Mucosa of rectum (tissue), 2 donors: Measurements from ENCODE around the gene RIN3.

ENCODE experiments used
- H3K27ac ChIP-seq, 2 donors: one replicate each; pipeline ENCODE4 v1.7.0; 2013; ENCODE audit warnings: inconsistent platforms in 2 of 2, low read depth in 2 of 2, low read length in 2 of 2
- H3K27me3 ChIP-seq, 2 donors: one replicate each; pipeline ENCODE4 v1.7.0; 2013; ENCODE audit warnings: low read length in 2 of 2; ENCODE audit not compliant: control insufficient read depth in 2 of 2, insufficient read depth in 2 of 2
- H3K36me3 ChIP-seq, 2 donors: one replicate each; pipeline ENCODE4 v1.7.0; 2013; ENCODE audit warnings: low read length in 2 of 2; ENCODE audit not compliant: control insufficient read depth in 2 of 2, insufficient read depth in 2 of 2
- H3K4me1 ChIP-seq, 2 donors: one replicate each; pipeline ENCODE4 v1.7.0; 2013; ENCODE audit warnings: low read length in 2 of 2, mild to moderate bottlenecking in 1 of 2; ENCODE audit not compliant: control insufficient read depth in 2 of 2, insufficient read depth in 2 of 2
- H3K4me3 ChIP-seq, 2 donors: one replicate each; pipeline ENCODE4 v1.7.0; 2013; ENCODE audit warnings: low read length in 2 of 2
- H3K9ac ChIP-seq, 2 donors: one replicate each; pipeline ENCODE4 v1.7.0; 2013; ENCODE audit warnings: low read length in 2 of 2, low read depth in 1 of 2, mild to moderate bottlenecking in 1 of 2
- H3K9me3 ChIP-seq, 2 donors: one replicate each; pipeline ENCODE4 v1.7.0; 2013; ENCODE audit warnings: low read length in 2 of 2; ENCODE audit not compliant: control insufficient read depth in 2 of 2
- donor health status: healthy.
- donor health status: Normal muscosa, but diverticular disease.

RIN3 gene

DNA sequence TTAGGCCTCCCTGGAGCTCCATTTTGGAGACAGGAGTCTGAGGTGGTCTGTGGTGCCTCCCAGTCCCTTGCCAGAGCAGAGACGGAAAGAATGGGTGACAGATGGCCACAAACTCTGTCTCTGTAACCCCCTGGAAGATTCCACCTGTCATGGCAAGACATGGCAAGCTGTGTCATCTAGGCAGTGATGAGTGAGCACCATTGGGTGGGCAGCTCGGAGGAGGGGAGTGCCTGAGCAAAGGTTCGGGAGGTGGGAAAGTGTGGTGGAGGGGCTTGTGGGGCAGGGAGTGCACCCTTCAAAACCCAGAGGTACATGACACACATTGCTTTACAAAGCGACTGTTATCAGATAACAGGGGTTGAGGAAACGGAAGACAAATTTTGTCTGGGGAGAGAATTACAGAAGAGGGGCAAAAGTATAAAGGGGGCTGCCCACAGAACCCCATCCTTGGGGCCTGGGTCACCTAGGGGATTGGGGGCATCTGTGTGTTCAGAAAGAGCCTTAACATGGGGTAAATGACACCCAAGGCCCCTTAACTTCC lies 3.5 kb downstream of the RIN3 start:
- H3K27me3 ChIP-seq, result no peaks in the 10 kb centered on the region
- no peaks in the 10 kb centered on the region for H3K36me3 ChIP-seq
- no peak overlapping the region for H3K9ac ChIP-seq
- H3K4me3 ChIP-seq, result no peak overlapping the region
- no peak overlapping the region for H3K27ac ChIP-seq
- no peaks in the 10 kb centered on the region for H3K9me3 ChIP-seq
- H3K4me1 ChIP-seq, result peaks cover 11 to 14% of the 10 kb centered on the region in 2 donors

GRCh38 chr14:92517761-92518160 lies 4.2 kb downstream of the RIN3 start:
- peaks cover 11 to 14% of the 10 kb centered on the region in 2 donors for H3K4me1 ChIP-seq
- peak overlapping the region in 1 of 2 donors; percentile 1 for H3K27ac ChIP-seq

GRCh38 chr14:92519246-92520101 lies 5.9 kb downstream of the RIN3 start:
- Histone ChIP-seq H3K27ac (peak overlapping the region in 1 of 2 donors; percentile 53), H3K9me3 (no peaks in the 10 kb centered on the region), H3K4me3 (no peak overlapping the region), H3K4me1 (peaks cover 3 to 10% of the 10 kb centered on the region in 2 donors), H3K9ac (no peak overlapping the region), H3K27me3 (no peaks in the 10 kb centered on the region), H3K36me3 (no peaks in the 10 kb centered on the region)

More at GRCh38 chr14:92517761-92518160, 4.2 kb downstream of the RIN3 start:
- Histone ChIP-seq H3K9ac (no peak overlapping the region), H3K4me3 (no peak overlapping the region), H3K36me3 (no peaks in the 10 kb centered on the region), H3K9me3 (no peaks in the 10 kb centered on the region), H3K27me3 (no peaks in the 10 kb centered on the region)

DNA sequence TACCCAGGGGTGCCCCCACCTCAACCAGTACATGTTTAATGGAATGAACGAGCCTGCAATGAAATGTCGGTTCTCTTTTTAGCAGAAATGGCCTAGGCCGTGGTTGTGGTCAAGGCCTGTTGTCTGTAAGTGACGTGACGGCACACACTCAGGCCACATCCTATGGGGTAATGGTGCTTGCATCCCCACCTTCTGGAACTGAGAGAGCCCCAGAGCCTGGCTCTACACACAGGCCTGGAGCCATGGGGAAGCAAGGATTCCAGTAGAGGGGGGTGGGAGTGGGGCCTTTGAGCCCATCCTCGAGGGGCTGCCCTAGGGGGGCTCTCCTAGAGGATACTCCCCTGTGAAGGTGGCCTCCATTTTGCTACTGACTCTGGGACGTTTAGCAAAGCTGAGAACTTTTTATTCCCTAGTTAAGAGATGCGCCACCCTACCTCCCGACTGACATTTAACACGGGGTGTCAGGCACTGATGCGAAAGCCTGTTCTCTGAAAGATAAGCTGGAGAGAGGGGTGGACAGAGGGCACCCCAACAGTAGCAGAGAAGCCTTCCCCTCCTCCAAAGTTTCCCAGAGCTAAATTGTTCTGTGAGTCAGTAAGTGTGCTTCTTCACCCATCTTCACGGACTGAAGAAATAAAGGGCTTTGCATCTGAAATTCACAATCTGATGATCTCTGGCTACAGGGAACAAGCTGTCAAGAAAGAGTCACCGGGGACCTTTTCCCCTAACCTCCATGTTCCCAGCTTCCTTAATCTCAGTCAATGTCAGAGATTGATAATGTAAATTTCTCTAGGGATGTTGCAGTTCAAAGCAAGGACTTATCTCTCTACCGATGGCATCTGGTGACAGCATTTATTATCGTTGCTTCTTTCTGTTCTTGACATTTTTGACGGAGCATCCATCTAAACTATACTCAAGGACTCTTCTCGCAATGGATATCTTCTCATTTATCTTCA lies 6.8 kb downstream of the RIN3 start:
- Histone ChIP-seq H3K36me3 (no peaks in the 10 kb centered on the region), H3K9me3 (no peaks in the 10 kb centered on the region), H3K9ac (no peak overlapping the region), H3K27me3 (no peaks in the 10 kb centered on the region), H3K4me3 (no peak overlapping the region), H3K4me1 (peaks cover 0 to 9% of the 10 kb centered on the region in 2 donors), H3K27ac (no peak overlapping the region)

DNA sequence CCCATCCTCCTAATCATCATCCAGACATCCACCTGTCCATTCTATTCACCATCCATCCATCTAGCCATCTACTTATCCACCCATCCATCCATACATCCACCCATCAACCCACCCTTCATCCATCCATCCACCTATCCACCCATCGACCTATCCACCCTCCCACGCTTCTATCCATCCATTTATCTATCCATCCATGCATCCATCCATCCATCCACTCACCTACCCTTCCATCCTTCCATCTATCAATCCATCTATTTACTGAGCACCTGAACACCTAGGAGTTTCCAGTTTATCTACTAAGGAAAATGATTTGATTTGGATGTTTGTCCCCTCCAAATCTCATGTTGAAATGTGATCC lies 7.5 kb downstream of the RIN3 start:
- H3K4me1 ChIP-seq, result peaks cover 0 to 10% of the 10 kb centered on the region in 2 donors
- H3K9me3 ChIP-seq, result no peaks in the 10 kb centered on the region
- no peaks in the 10 kb centered on the region for H3K36me3 ChIP-seq
- no peak overlapping the region for H3K9ac ChIP-seq
- H3K27ac ChIP-seq, result no peak overlapping the region
- no peaks in the 10 kb centered on the region for H3K27me3 ChIP-seq
- no peak overlapping the region for H3K4me3 ChIP-seq

- Histone ChIP-seq H3K9ac (no peak overlapping the region), H3K27me3 (no peaks in the 10 kb centered on the region), H3K9me3 (no peaks in the 10 kb centered on the region), H3K36me3 (no peaks in the 10 kb centered on the region), H3K4me1 (peaks cover 0 to 3% of the 10 kb centered on the region in 2 donors), H3K4me3 (no peak overlapping the region), H3K27ac (no peak overlapping the region)
Measured at GRCh38 chr14:92523752-92524151, 10.2 kb downstream of the RIN3 start.

DNA sequence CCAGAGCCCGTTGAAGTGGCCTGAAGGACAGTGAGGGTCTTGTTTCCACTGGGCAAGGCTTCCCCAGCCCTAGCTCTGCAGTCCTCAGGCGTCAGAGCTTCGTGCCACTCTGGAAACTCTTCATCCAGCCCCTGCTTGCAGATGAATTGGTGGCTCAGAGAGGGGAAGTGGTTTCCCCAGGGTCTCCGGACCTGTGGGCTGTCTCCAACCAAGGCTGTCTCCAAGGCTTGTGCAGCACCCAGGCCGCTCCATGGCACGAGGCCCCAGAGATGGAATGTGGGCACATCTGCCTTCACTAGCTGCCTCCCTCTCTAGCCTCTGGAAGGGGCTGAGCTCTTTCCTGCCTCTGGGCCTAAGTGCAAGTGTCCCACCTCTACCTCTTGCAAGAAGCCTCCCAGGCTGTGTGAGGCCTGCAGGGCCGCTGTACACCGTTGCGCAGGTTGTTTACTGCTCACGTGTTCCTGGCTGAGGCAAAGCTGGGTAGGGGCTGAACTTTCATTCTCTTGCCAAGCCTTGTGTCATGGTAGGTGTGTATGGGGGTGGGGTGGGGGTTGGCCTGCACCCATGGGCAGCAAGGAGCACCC lies 11.1 kb downstream of the RIN3 start:
- Histone ChIP-seq H3K9me3 (no peaks in the 10 kb centered on the region), H3K9ac (no peak overlapping the region), H3K4me3 (no peak overlapping the region), H3K27ac (no peak overlapping the region), H3K27me3 (no peaks in the 10 kb centered on the region), H3K36me3 (no peaks in the 10 kb centered on the region), H3K4me1 (peaks cover 0 to 3% of the 10 kb centered on the region in 2 donors)

DNA sequence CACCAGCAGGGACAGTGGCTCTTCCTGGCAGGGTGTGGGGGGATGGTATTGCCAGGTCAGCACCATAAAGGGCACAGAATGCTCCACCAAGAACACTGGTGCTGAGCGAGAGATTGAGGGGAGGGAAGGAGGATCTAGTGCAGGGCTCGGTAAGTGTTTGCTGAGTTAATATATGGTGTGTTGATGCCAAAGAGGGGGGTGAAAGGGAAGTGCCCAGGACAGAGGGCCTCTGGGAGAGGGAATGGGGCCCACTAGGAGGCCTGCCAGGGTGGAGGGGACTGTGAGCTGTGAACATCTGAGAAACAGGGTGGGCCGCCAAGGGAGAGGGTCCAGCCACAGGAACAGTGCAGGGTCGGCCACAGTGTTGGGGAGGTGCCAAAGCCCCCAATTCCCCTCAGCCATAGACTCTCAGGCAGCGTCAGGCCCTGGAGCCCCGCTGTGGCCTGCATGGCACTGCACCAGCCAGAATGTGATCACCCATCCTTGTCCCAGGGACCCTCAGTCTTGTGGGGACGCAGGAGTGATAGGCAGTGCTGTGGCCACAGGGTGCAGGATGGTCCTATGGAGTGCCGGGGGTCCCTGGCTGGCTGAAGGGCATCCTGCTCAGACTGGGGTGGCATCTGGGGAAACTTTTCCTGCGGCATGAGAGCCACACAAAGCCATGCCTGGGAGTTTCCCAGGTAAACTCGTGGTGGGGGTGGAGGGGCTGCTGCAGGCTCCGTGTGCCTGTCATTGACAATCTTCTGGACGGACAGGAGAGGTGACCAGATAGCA lies 11.9 kb downstream of the RIN3 start:
- Histone ChIP-seq H3K9me3 (no peaks in the 10 kb centered on the region), H3K27ac (peak overlapping the region in 1 of 2 donors; percentile 2), H3K36me3 (no peaks in the 10 kb centered on the region), H3K9ac (no peak overlapping the region), H3K4me1 (peaks cover 0 to 3% of the 10 kb centered on the region in 2 donors), H3K4me3 (no peak overlapping the region), H3K27me3 (no peaks in the 10 kb centered on the region)

- H3K27ac ChIP-seq, result no peak overlapping the region
- H3K36me3 ChIP-seq, result no peaks in the 10 kb centered on the region
- no peaks in the 10 kb centered on the region for H3K9me3 ChIP-seq
- no peaks in the 10 kb centered on the region for H3K27me3 ChIP-seq
- H3K4me1 ChIP-seq, result peaks cover 6 to 9% of the 10 kb centered on the region in 2 donors
- H3K9ac ChIP-seq, result no peak overlapping the region
- H3K4me3 ChIP-seq, result no peak overlapping the region
Measured at GRCh38 chr14:92527721-92528120, 14.1 kb downstream of the RIN3 start.
